PFSK-1 (cell line): Measurements from ENCODE around the gene INPP5J.

ENCODE experiments used
- FOXP2 ChIP-seq: optimal IDR thresholded peaks from 2 replicates; pipeline ENCODE3; 2011; ENCODE audit warnings: borderline replicate concordance, control low read depth, inconsistent platforms; ENCODE audit not compliant: insufficient read depth; ENCODE audit errors: extremely low read length, extremely low read depth
- POLR2AphosphoS5 ChIP-seq: IDR thresholded peaks from 2 replicates; pipeline ENCODE4 v1.6.1; 2012; ENCODE audit warnings: low read depth, mild to moderate bottlenecking, control low read depth, low read length, moderate library complexity
- SIN3A ChIP-seq: IDR thresholded peaks from 2 replicates; pipeline ENCODE4 v1.6.1; 2012; ENCODE audit warnings: mild to moderate bottlenecking, low read length, moderate library complexity, borderline replicate concordance; ENCODE audit not compliant: insufficient read depth
- TAF1 ChIP-seq: IDR thresholded peaks from 2 replicates; pipeline ENCODE4 v1.6.1; 2012; ENCODE audit warnings: low read length, control low read depth, borderline replicate concordance; ENCODE audit not compliant: insufficient read depth
- TF ChIP-seq, protein P1 (sequence below), 2 experiments: IDR thresholded peaks; 2 replicates each; pipeline versions ENCODE4 v1.6.1 to v1.8.0; 2011 to 2012; ENCODE audit warnings: low read depth in 2 of 2, low read length in 2 of 2, control low read depth in 1 of 2, inconsistent platforms in 1 of 2, mild to moderate bottlenecking in 1 of 2, moderate library complexity in 1 of 2; ENCODE audit not compliant: insufficient read depth in 1 of 2

The INPP5J gene

DNA sequence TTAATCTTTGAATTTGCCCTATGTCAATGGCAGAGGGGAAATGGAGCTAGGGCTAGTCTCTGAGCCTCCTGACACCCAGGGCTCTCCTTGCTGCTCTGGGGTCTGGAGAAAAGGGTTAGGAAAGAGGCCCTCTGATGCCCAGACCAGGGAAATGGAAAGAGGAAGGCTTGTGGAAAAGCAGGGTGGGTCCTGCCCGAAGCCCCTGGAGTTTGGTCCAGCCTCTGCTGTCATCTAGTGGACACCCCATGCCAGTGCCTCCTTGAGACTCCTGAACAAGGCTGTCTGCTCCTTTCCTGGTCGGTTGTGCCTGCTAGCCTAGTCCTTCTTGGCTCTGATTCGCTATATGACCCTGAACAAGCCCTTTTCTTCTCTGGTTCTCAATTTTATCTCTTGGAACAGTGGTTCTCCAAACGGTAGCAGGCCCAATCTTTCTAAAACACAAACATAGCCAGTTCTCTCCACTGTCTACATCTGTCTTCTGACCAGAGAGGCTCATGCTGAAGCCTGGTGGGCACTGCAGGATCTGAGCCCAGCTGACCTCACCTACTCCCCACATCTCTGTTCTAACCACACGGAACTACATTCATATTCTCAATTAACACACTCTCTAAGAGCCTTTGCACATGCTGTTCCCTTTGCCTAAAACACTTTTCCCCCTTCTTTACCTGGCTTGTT is 26.3 kb downstream of the INPP5J start:
- no peak for TF ChIP-seq FOXP2
- TF ChIP-seq, protein P1, sequence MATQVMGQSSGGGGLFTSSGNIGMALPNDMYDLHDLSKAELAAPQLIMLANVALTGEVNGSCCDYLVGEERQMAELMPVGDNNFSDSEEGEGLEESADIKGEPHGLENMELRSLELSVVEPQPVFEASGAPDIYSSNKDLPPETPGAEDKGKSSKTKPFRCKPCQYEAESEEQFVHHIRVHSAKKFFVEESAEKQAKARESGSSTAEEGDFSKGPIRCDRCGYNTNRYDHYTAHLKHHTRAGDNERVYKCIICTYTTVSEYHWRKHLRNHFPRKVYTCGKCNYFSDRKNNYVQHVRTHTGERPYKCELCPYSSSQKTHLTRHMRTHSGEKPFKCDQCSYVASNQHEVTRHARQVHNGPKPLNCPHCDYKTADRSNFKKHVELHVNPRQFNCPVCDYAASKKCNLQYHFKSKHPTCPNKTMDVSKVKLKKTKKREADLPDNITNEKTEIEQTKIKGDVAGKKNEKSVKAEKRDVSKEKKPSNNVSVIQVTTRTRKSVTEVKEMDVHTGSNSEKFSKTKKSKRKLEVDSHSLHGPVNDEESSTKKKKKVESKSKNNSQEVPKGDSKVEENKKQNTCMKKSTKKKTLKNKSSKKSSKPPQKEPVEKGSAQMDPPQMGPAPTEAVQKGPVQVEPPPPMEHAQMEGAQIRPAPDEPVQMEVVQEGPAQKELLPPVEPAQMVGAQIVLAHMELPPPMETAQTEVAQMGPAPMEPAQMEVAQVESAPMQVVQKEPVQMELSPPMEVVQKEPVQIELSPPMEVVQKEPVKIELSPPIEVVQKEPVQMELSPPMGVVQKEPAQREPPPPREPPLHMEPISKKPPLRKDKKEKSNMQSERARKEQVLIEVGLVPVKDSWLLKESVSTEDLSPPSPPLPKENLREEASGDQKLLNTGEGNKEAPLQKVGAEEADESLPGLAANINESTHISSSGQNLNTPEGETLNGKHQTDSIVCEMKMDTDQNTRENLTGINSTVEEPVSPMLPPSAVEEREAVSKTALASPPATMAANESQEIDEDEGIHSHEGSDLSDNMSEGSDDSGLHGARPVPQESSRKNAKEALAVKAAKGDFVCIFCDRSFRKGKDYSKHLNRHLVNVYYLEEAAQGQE (IDR thresholded peaks at IDR 0.05; ENCODE audit: insufficient read depth in 1 of 2, low read depth in 2 of 2, low read length in 2 of 2), result no peak
- no peak for TF ChIP-seq SIN3A
- TF ChIP-seq POLR2AphosphoS5, result no peak
- no peak for TF ChIP-seq TAF1

DNA sequence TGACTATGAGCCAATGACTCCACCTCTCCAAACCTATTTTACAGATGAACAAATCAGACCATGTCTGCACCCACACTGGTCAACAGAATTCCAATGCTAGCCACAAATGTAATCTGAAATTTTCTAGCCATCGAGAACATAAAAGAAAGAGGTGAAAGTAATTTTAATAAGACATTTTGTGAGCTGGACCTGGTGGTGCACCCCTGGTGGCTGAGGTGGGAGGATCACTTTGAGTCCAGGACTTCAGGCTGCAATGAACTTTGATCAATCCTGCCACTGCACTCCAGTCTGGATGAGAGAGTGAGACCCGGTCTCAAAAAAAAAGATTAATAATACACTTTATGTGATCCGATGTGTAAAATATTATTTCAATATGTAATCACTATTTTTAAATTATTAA is 27.8 kb downstream of the INPP5J start:
- TF ChIP-seq POLR2AphosphoS5, result no peak
- no peak for TF ChIP-seq SIN3A
- no peak for TF ChIP-seq FOXP2
- TF ChIP-seq, protein P1 (IDR thresholded peaks at IDR 0.05; ENCODE audit: insufficient read depth in 1 of 2, low read depth in 2 of 2, low read length in 2 of 2), result no peak

DNA sequence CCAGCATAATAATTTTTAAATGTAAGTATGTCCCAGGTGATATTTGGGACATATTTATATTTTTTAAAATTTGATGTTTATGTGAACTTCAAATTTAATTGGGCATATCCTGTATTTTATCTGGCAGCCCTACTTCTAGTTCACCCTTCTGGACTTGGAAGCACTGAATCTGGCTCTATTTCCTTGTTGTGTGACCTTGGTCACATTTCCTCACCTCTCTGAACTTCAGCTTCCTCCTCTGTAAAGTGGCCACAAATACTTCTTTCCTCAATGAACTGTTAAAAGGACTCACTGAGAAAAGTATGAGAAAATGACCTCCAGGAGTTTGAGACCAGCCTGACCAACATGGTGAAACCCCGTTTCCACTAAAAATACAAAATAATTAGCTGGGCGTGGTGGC is 29.1 kb downstream of the INPP5J start:
- TF ChIP-seq TAF1 (no peak), POLR2AphosphoS5 (no peak), FOXP2 (no peak), SIN3A (no peak)
- TF ChIP-seq, protein P1 (IDR thresholded peaks at IDR 0.05; ENCODE audit: insufficient read depth in 1 of 2, low read depth in 2 of 2, low read length in 2 of 2), result no peak

DNA sequence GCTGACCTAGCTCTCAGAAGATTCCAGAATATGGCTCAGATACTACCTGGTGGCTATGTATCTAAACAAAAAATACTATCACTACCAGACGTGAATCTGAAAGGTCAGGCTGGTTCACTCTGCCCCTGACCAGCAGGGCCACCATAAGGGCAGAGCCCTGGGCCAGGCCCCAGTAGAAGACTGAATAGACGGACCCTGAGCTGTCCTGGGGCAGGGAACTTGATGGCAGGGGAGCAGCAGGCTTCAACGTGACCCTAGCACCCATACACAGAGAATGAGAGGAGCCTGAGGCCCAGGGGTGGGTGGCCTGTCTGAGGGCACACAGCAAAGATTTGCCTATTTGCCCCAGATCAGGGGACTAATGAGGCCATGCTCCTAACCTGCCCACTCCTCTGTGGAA is 30.6 kb downstream of the INPP5J start:
- no peak for TF ChIP-seq FOXP2
- no peak for TF ChIP-seq TAF1
- TF ChIP-seq, protein P1 (IDR thresholded peaks at IDR 0.05; ENCODE audit: insufficient read depth in 1 of 2, low read depth in 2 of 2, low read length in 2 of 2), result no peak
- TF ChIP-seq POLR2AphosphoS5, result no peak
- no peak for TF ChIP-seq SIN3A

DNA sequence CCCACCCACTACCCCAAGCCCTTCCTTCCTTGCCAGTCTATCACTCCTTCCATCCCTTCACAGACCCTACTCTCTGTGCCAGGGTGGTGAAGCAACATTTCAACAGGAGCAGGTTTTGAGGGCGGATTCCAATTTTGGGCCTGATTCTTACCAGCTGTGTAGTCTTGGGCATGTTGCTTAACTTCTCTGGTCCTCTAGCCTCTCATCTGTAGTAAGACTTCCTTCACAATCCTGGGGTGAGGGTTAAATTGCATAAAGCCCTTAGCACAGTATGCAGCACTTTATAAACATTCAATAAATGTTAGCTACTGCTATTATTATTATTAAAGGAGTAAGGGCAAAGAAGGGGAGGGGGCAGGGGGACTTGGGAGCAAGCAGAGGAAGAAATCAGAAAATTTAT is 32.2 kb downstream of the INPP5J start:
- TF ChIP-seq TAF1, result no peak
- no peak for TF ChIP-seq FOXP2
- TF ChIP-seq POLR2AphosphoS5, result no peak
